GM13976 (cell line): ENCODE results near the gene GRIK2.
"Not testable (repeated sequence)": the region's sequence is repeated elsewhere in the genome, so short reads cannot be mapped to it uniquely, and the experiment has no call there.

ENCODE experiments used
- DNase-seq: peaks from one replicate; pipeline ENCODE4 v3.0.0; 2012; ENCODE audit warnings: low spot score
- in situ Hi-C: fragments of 300-500 bp; cut with MboI; formaldehyde crosslinking; loops from one replicate; pipeline ENCODE4 v1.12.0; 2022; ENCODE audit warnings: low sequenced_read_pairs, mixed read lengths, inconsistent platforms; ENCODE audit not compliant: unreplicated experiment
- TF ChIP-seq, protein P1 (sequence below): IDR thresholded peaks from 2 replicates; pipeline ENCODE4 v1.5.1; 2012; ENCODE audit warnings: borderline replicate concordance, mild to moderate bottlenecking; ENCODE audit not compliant: insufficient read depth; ENCODE audit errors: extremely low read depth, missing control alignments, control extremely low read depth

GRIK2 gene

GRCh38 chr6:101393251-101393828 is at the start of gene GRIK2:
Gene GRIK2, plus strand, starts transcription at chr6:101393708.
- TF ChIP-seq, protein P1, sequence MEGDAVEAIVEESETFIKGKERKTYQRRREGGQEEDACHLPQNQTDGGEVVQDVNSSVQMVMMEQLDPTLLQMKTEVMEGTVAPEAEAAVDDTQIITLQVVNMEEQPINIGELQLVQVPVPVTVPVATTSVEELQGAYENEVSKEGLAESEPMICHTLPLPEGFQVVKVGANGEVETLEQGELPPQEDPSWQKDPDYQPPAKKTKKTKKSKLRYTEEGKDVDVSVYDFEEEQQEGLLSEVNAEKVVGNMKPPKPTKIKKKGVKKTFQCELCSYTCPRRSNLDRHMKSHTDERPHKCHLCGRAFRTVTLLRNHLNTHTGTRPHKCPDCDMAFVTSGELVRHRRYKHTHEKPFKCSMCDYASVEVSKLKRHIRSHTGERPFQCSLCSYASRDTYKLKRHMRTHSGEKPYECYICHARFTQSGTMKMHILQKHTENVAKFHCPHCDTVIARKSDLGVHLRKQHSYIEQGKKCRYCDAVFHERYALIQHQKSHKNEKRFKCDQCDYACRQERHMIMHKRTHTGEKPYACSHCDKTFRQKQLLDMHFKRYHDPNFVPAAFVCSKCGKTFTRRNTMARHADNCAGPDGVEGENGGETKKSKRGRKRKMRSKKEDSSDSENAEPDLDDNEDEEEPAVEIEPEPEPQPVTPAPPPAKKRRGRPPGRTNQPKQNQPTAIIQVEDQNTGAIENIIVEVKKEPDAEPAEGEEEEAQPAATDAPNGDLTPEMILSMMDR, result no peak
- in situ Hi-C loops, result no loop called here
- peak; percentile 52 for DNase-seq

DNA sequence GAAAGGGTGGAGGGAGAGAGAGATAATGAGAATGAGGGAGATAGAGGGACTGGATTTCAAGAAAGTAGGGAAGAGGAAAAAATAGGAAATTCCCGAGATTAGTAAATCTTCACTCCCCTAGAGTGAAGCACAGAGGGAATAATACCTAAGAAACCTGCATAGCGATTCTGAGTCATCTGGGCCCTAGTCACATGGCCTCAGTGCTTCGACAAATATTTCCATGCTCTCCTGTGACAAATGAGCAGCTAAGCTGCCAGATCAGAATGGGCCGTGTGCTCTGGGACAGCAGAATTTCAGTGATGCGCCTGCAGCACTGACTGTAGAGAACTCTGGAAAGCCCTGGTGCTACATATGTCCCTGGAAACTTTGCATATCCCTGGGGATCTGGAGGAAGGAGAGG is 48.6 kb upstream of the GRIK2 start:
- TF ChIP-seq, protein P1, result no peak
- in situ Hi-C loops, result no loop called here
- no peak for DNase-seq

GRCh38 chr6:101348816-101349215 is 44.7 kb upstream of the GRIK2 start:
- TF ChIP-seq, protein P1, result no peak
- no peak for DNase-seq
- in situ Hi-C loops, result no loop called here

GRCh38 chr6:101350631-101351030 is 42.9 kb upstream of the GRIK2 start:
- DNase-seq, in situ Hi-C loops: not testable (repeated sequence)

GRCh38 chr6:101351173-101351572 is 42.3 kb upstream of the GRIK2 start:
- in situ Hi-C loops, result no loop called here
- TF ChIP-seq, protein P1, result no peak
- no peak for DNase-seq

DNA sequence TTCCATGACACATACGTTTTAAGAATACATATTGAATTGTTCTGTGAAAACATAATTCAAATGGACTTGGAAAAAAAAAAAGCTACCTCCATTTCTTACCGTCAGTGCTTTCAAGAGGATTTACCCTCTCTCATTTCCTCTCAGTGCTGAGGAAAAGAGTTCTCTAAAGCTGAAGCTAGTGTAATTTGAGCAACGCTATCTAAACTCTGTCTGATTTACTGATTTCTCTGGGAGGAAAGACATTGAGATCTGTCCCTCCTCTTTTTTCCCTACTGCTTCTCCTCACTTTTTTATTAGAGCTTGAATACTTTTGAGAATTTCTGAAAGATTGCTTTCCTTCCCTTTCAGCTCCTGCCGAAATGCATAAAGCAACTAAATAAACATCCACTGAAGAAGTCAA is 41.2 kb upstream of the GRIK2 start:
- TF ChIP-seq, protein P1, result no peak
- in situ Hi-C loops, result no loop called here
- DNase-seq, result no peak

DNA sequence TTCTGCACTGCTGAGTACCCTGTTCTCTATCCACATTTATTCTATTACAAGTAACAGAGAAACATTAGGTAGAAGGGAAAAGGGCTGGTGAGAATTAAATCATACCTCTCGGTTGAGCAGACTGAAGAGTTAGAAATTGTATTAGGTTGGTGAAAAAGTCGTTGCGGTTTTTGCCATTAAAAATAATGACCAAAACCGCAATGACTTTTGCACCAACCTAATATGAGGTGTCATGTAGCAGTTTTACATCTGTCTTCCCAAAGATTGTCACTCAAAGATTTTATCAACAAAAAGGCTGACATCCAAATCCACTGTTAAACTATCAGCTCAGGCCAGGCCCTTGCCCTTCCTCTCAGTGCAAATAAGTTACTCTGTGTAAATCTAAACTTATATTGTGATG is 28.3 kb upstream of the GRIK2 start:
- in situ Hi-C loops, result no loop called here
- TF ChIP-seq, protein P1, result no peak
- no peak for DNase-seq
